Stimulated activated CD4-positive, alpha-beta T cell treated with anti-CD3 and anti-CD28 coated beads, Interleukin-4, amount 100 ng/mL, for 1 hour (primary cell): ENCODE results near the gene SLC6A20.

Source experiments
- DNase-seq: peaks from one replicate; pipeline ENCODE4 v3.0.0-alpha.2; 2020

Gene SLC6A20

DNA sequence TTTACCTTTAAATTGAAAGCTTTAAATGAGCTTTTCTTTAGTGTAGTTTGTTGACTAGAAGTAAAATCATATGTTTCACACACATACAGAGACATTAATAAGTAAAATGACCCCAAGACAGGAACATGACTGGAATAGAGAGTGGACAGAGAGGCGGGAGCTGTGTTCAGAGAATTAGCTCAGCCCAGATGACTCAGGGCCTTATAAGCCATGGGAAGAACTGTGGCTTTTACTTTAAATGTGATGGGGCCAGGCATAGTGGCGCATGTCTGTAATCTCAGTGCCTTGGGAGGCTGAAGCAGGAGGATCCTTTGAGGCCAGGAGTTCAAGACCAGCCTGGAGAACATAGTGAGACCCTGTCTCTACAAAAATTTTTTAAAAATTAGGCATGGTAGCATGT lies 80.4 kb downstream of the SLC6A20 start:
- no peak for DNase-seq

DNA sequence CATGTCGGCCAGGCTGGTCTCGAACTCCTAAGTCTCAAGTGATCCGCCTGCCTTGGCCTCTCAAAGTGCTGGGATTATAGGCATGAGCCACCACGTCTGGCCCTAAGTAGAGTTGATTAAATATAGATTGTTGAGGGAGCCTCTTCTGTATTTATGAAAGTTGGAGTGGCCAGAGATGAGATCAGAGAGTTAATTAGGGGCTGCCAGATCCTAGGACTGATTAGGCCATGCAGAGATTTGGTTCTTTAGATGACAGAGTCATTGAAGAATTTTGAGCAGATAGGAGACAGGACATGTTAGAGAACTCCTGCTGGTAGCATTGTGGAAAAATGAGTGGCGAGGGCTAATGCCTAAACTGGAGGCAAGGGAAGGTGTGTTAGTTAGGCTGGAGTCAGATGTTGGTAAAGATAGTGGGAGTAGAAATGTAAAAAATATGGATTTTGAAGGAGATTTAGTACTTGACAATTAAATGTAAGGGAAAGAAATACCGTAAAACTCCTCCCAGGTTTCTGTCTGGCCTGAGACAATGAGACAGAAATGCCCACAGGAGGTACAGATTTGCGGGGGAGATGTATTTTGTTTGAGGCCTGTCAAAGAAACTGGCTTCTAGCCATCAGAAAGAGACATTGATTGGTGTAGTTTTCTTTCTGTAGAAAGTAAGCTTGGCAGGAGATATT lies 83.8 kb downstream of the SLC6A20 start:
- no peak for DNase-seq

DNA sequence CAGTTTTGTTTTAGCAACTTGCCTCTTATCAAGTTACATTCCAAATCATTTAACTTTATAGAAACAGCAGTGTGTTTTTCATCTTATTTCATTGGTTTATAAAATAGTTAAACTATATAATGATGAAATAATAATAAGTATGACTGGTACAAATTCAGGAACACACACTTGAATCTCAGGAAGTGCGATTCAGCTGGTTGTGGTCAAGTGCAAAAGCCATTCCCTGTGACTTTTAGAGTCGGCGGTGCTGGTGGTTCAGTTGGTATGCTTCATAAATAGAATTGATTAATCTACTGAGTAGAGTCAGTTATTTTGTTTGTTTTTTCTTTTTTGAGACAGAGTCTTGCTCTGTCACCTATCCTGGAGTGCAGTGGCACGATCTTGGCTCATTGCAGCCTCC lies 84.4 kb downstream of the SLC6A20 start:
- DNase-seq = no peak

GRCh38 chr3:45705839-45706808 lies 90.2 kb downstream of the SLC6A20 start:
- DNase-seq = no peak
